Fibroblast of lung (primary cell): ENCODE measurements around the gene GALNT18. TPM values are rescaled to one million over a fixed set of nuclear protein-coding genes. Genes with fewer than 3 reads are reported as not detected.

Source experiments
- DNase-seq, 2 donors: peaks; one replicate each; pipeline versions ENCODE4 v3.0.0 to v3.0.0-alpha.2; 2010; ENCODE audit warnings: low read depth in 2 of 2
- H2AFZ ChIP-seq: 2 replicates; pipeline ENCODE4 v1.5.1; 2012; ENCODE audit warnings: low read length, control low read depth, inconsistent platforms
- H3K27ac ChIP-seq: 2 replicates; pipeline ENCODE4 v1.5.1; 2011; ENCODE audit warnings: low read length, control low read depth; ENCODE audit not compliant: insufficient read depth
- H3K27me3 ChIP-seq: 2 replicates; pipeline ENCODE4 v1.5.1; 2011; ENCODE audit warnings: mild to moderate bottlenecking, low read length; ENCODE audit not compliant: control insufficient read depth, insufficient read depth
- H3K36me3 ChIP-seq: 2 replicates; pipeline ENCODE4 v1.5.1; 2011; ENCODE audit warnings: low read length; ENCODE audit not compliant: control insufficient read depth, insufficient read depth
- H3K4me1 ChIP-seq: 2 replicates; pipeline ENCODE4 v1.5.1; 2011; ENCODE audit warnings: low read length; ENCODE audit not compliant: control insufficient read depth, insufficient read depth; ENCODE audit errors: extremely low read depth
- H3K4me2 ChIP-seq: 2 replicates; pipeline ENCODE4 v1.5.1; 2011; ENCODE audit warnings: low read length, control low read depth; ENCODE audit not compliant: insufficient read depth; ENCODE audit errors: extremely low read depth
- H3K4me3 ChIP-seq, 4 experiments: fragments of 200-600 bp in 1 of 4; sonication (generic) in 1 of 4; replicated peaks in 1 of 4; 2 replicates each; pipeline ENCODE4 v1.5.1; 2011 to 2016; ENCODE audit warnings: low read length in 4 of 4, low read depth in 3 of 4, mild to moderate bottlenecking in 3 of 4, control low read depth in 2 of 4, inconsistent platforms in 1 of 4, mixed read lengths in 1 of 4; ENCODE audit not compliant: insufficient read depth in 1 of 4; ENCODE audit errors: control extremely low read depth in 1 of 4
- H3K79me2 ChIP-seq: 2 replicates; pipeline ENCODE4 v1.5.1; 2012; ENCODE audit warnings: mild to moderate bottlenecking, low read length, inconsistent platforms; ENCODE audit not compliant: control insufficient read depth, insufficient read depth
- H3K9ac ChIP-seq: 2 replicates; pipeline ENCODE4 v1.5.1; 2011; ENCODE audit warnings: mild to moderate bottlenecking, low read length, control low read depth; ENCODE audit not compliant: insufficient read depth
- H3K9me3 ChIP-seq: 2 replicates; pipeline ENCODE4 v1.5.1; 2012; ENCODE audit warnings: low read depth, low read length; ENCODE audit not compliant: control insufficient read depth, insufficient read depth
- H4K20me1 ChIP-seq: 2 replicates; pipeline ENCODE4 v1.5.1; 2011; ENCODE audit warnings: low read length; ENCODE audit not compliant: control insufficient read depth, insufficient read depth; ENCODE audit errors: extremely low read depth
- CTCF ChIP-seq, 2 donors: IDR thresholded peaks in 1 of 2; conservative IDR thresholded peaks in 1 of 2; 1 replicate in 1 of 2; 2 replicates in 1 of 2; pipeline ENCODE4 v1.5.1; 2011 to 2012; ENCODE audit warnings: low read length in 2 of 2, control low read depth in 1 of 2, inconsistent platforms in 1 of 2, low read depth in 1 of 2, mild to moderate bottlenecking in 1 of 2
- EZH2 ChIP-seq: IDR thresholded peaks from 2 replicates; pipeline ENCODE4 v1.5.1; 2012; ENCODE audit warnings: low read length, control low read depth, mild to moderate bottlenecking; ENCODE audit errors: missing control alignments
- polyA plus RNA-seq, 2 donors: library from polyadenylated mRNA; depleted of rRNA in 1 of 2; stranded (reverse) in 1 of 2; unstranded in 1 of 2; fragments of >200 nt; gene quantifications; 2 replicates each; pipeline ENCODE4 v1.2.1, GENCODE V29; 2011 to 2012; ENCODE audit warnings: missing spikeins in 1 of 2
- total RNA-seq: library from RNA; depleted of rRNA; stranded (reverse); fragments of >200 nt; gene quantifications from 2 replicates; pipeline ENCODE4 v1.2.1, GENCODE V29; 2014

Gene GALNT18
- total and polyA plus RNA-seq, 2 donors (not counting 1 experiment from before 2014, with no cell fraction given): 0.50 to 19.3 TPM

- H3K9ac ChIP-seq: no peak overlapping the region
- no peak for DNase-seq
- no peaks in the 10 kb centered on the region for H3K36me3 ChIP-seq
- no peak overlapping the region for H3K27ac ChIP-seq
- no peak overlapping the region for H2AFZ ChIP-seq
- H4K20me1 ChIP-seq: no peaks in the 10 kb centered on the region
- no peak overlapping the region for H3K4me3 ChIP-seq
- TF ChIP-seq CTCF (conservative IDR thresholded peaks at IDR 0.05 in 1 of 2, IDR thresholded peaks at IDR 0.05 in 1 of 2; ENCODE audit: low read depth in 1 of 2, low read length in 2 of 2) (no peak), EZH2 (no peak)
- no peak overlapping the region for H3K4me2 ChIP-seq
- no peaks in the 10 kb centered on the region for H3K27me3 ChIP-seq
- H3K4me1 ChIP-seq: no peaks in the 10 kb centered on the region
- no peaks in the 10 kb centered on the region for H3K79me2 ChIP-seq
- H3K9me3 ChIP-seq: no peaks in the 10 kb centered on the region
Measured at GRCh38 chr11:11491589-11491988, 130.2 kb downstream of the GALNT18 start.

GRCh38 chr11:11491014-11491413 lies 130.8 kb downstream of the GALNT18 start:
- Histone ChIP-seq H3K4me1 (no peaks in the 10 kb centered on the region), H3K4me3 (no peak overlapping the region), H3K79me2 (no peaks in the 10 kb centered on the region), H4K20me1 (no peaks in the 10 kb centered on the region), H2AFZ (no peak overlapping the region), H3K9ac (no peak overlapping the region), H3K4me2 (no peak overlapping the region), H3K9me3 (no peaks in the 10 kb centered on the region), H3K36me3 (no peaks in the 10 kb centered on the region), H3K27me3 (no peaks in the 10 kb centered on the region), H3K27ac (no peak overlapping the region)
- no peak for DNase-seq
- no peak for TF ChIP-seq CTCF (conservative IDR thresholded peaks at IDR 0.05 in 1 of 2, IDR thresholded peaks at IDR 0.05 in 1 of 2; ENCODE audit: low read depth in 1 of 2, low read length in 2 of 2)
- TF ChIP-seq EZH2: no peak

- no peaks in the 10 kb centered on the region for H3K9me3 ChIP-seq
- no peak for DNase-seq
- no peaks in the 10 kb centered on the region for H4K20me1 ChIP-seq
- H3K36me3 ChIP-seq: no peaks in the 10 kb centered on the region
- no peak overlapping the region for H3K27ac ChIP-seq
- H3K27me3 ChIP-seq: no peaks in the 10 kb centered on the region
- H3K9ac ChIP-seq: no peak overlapping the region
- H3K4me1 ChIP-seq: no peaks in the 10 kb centered on the region
- no peak overlapping the region for H3K4me2 ChIP-seq
- H3K4me3 ChIP-seq: no peak overlapping the region
- no peak overlapping the region for H2AFZ ChIP-seq
- no peaks in the 10 kb centered on the region for H3K79me2 ChIP-seq
- no peak for TF ChIP-seq EZH2
- no peak for TF ChIP-seq CTCF (conservative IDR thresholded peaks at IDR 0.05 in 1 of 2, IDR thresholded peaks at IDR 0.05 in 1 of 2; ENCODE audit: low read depth in 1 of 2, low read length in 2 of 2)
Measured at GRCh38 chr11:11486423-11486822, 135.4 kb downstream of the GALNT18 start.
